GM23338 (cell line): ENCODE results near the gene GJB5. TPM values are rescaled to one million over a fixed set of nuclear protein-coding genes. Genes with fewer than 3 reads are reported as not detected.

ENCODE experiments used
- ATAC-seq: fragments of 200-7000 bp; cut with Tn5 transposase; 3 replicates; pipeline ENCODE4 v1.9.1; 2020
- DNase-seq: peaks from one replicate; pipeline ENCODE4 v3.0.0-alpha.2; 2015; ENCODE audit warnings: low spot score
- H2AFZ ChIP-seq: fragments of 200-600 bp; sonication (generic); 2 replicates; pipeline ENCODE4 v1.8.0; 2016; ENCODE audit warnings: antibody characterized with exemption, mild to moderate bottlenecking, moderate library complexity
- H3F3A ChIP-seq: fragments of 200-600 bp; sonication (generic); replicated peaks from 2 replicates; pipeline ENCODE4 v1.8.0; 2017; ENCODE audit warnings: antibody characterized with exemption, mixed run types, low read depth
- H3K27ac ChIP-seq: fragments of 200-600 bp; sonication (generic); 2 replicates; pipeline ENCODE4 v1.6.1; 2016; ENCODE audit warnings: low read depth
- H3K27me3 ChIP-seq: fragments of 200-600 bp; sonication (generic); 2 replicates; pipeline ENCODE4 v1.8.0; 2016; ENCODE audit warnings: mild to moderate bottlenecking, mixed run types, moderate library complexity; ENCODE audit not compliant: insufficient read depth
- H3K36me3 ChIP-seq: fragments of 200-600 bp; sonication (generic); 2 replicates; pipeline ENCODE4 v1.8.0; 2016; ENCODE audit warnings: mild to moderate bottlenecking; ENCODE audit not compliant: insufficient read depth
- H3K4me1 ChIP-seq: fragments of 200-600 bp; sonication (generic); 2 replicates; pipeline ENCODE4 v1.8.0; 2016; ENCODE audit warnings: mild to moderate bottlenecking, moderate library complexity; ENCODE audit not compliant: insufficient read depth
- H3K4me2 ChIP-seq: fragments of 200-600 bp; sonication (generic); 2 replicates; pipeline ENCODE4 v1.7.1; 2017; ENCODE audit warnings: mixed run types
- H3K4me3 ChIP-seq: fragments of 200-600 bp; sonication (generic); 2 replicates; pipeline ENCODE4 v1.6.1; 2016; ENCODE audit warnings: mixed run types
- H3K79me2 ChIP-seq: fragments of 200-600 bp; sonication (generic); replicated peaks from 2 replicates; pipeline ENCODE4 v1.8.0; 2017; ENCODE audit warnings: mild to moderate bottlenecking; ENCODE audit not compliant: insufficient read depth
- H3K9me2 ChIP-seq: fragments of 200-600 bp; sonication (generic); 2 replicates; pipeline ENCODE4 v1.8.0; 2017; ENCODE audit not compliant: insufficient read depth
- H4K20me1 ChIP-seq: fragments of 200-600 bp; sonication (generic); replicated peaks from 2 replicates; pipeline ENCODE4 v1.8.0; 2017; ENCODE audit warnings: mild to moderate bottlenecking; ENCODE audit not compliant: insufficient read depth
- H3K27ac Mint-ChIP-seq: 2 replicates; pipeline ENCODE4 v1.8.0; 2020; ENCODE audit warnings: inconsistent platforms, mild to moderate bottlenecking, moderate library complexity, mixed read lengths
- H3K27me3 Mint-ChIP-seq: 3 replicates; pipeline ENCODE4 v1.8.0; 2022; ENCODE audit warnings: low read depth, mild to moderate bottlenecking, moderate library complexity, mixed read lengths, inconsistent platforms; ENCODE audit not compliant: insufficient read depth, poor library complexity
- H3K36me3 Mint-ChIP-seq: 3 replicates; pipeline ENCODE4 v1.8.0; 2021; ENCODE audit warnings: low read depth, mild to moderate bottlenecking, inconsistent platforms, moderate library complexity, mixed read lengths
- H3K4me1 Mint-ChIP-seq: 3 replicates; pipeline ENCODE4 v1.8.0; 2020; ENCODE audit warnings: mild to moderate bottlenecking, inconsistent platforms, mixed read lengths
- H3K4me3 Mint-ChIP-seq: 3 replicates; pipeline ENCODE4 v1.8.0; 2021; ENCODE audit warnings: moderate library complexity, mild to moderate bottlenecking, inconsistent platforms, mixed read lengths
- H3K9me3 Mint-ChIP-seq: 3 replicates; pipeline ENCODE4 v1.8.0; 2020; ENCODE audit warnings: moderate library complexity, mild to moderate bottlenecking, inconsistent platforms, mixed read lengths
- CREB1 ChIP-seq: fragments of 250-450 bp; sonication (Bioruptor Pico); IDR thresholded peaks from 2 replicates; pipeline ENCODE4 v1.5.0; 2020; ENCODE audit warnings: low read depth, mild to moderate bottlenecking, moderate library complexity
- CTCF ChIP-seq, 2 experiments: fragments of 200-600 bp in 1 of 2; sonication (generic) in 1 of 2; conservative IDR thresholded peaks; 2 replicates each; pipeline versions ENCODE4 v1.5.1 to v1.6.1; 2016 to 2017; ENCODE audit warnings: antibody characterized with exemption in 2 of 2, low read depth in 2 of 2, mild to moderate bottlenecking in 2 of 2, moderate library complexity in 1 of 2
- ETS1 ChIP-seq: IDR thresholded peaks from 2 replicates; pipeline ENCODE4 v1.6.1; 2016; ENCODE audit warnings: antibody characterized with exemption
- EZH2 ChIP-seq: fragments of 200-600 bp; sonication (generic); IDR thresholded peaks from one replicate; pipeline ENCODE4 v1.8.0; 2017; ENCODE audit warnings: antibody characterized with exemption, mild to moderate bottlenecking, low read depth; ENCODE audit not compliant: unreplicated experiment
- EZH2phosphoT487 ChIP-seq: fragments of 200-600 bp; sonication (generic); IDR thresholded peaks from one replicate; pipeline ENCODE4 v1.8.1; 2018; ENCODE audit warnings: antibody characterized with exemption; ENCODE audit not compliant: unreplicated experiment
- JUNB ChIP-seq: IDR thresholded peaks from one replicate; pipeline ENCODE4 v1.6.1; 2016; ENCODE audit warnings: antibody characterized with exemption; ENCODE audit not compliant: unreplicated experiment
- NANOG ChIP-seq: IDR thresholded peaks from 2 replicates; pipeline ENCODE4 v1.6.1; 2016; ENCODE audit warnings: antibody characterized with exemption, borderline replicate concordance
- POLR2AphosphoS5 ChIP-seq: IDR thresholded peaks from 2 replicates; pipeline ENCODE4 v1.6.1; 2016; ENCODE audit warnings: antibody characterized with exemption, low read depth
- REST ChIP-seq: IDR thresholded peaks from one replicate; pipeline ENCODE4 v1.6.1; 2018; ENCODE audit warnings: antibody characterized with exemption; ENCODE audit not compliant: unreplicated experiment
- STAT1 ChIP-seq: IDR thresholded peaks from one replicate; pipeline ENCODE4 v1.6.1; 2016; ENCODE audit warnings: antibody characterized with exemption; ENCODE audit not compliant: unreplicated experiment
- ZNF114 ChIP-seq: fragments of 250-450 bp; sonication (Bioruptor Pico); IDR thresholded peaks from 2 replicates; pipeline ENCODE4 v1.5.0; 2020; ENCODE audit warnings: mild to moderate bottlenecking, moderate library complexity
- ZNF331 ChIP-seq: fragments of 250-450 bp; sonication (Bioruptor Pico); IDR thresholded peaks from 2 replicates; pipeline ENCODE4 v1.5.0; 2020; ENCODE audit warnings: low read depth, mild to moderate bottlenecking, moderate library complexity
- ZNF462 ChIP-seq: fragments of 250-450 bp; sonication (Bioruptor Pico); IDR thresholded peaks from 2 replicates; pipeline ENCODE4 v1.5.0; 2020; ENCODE audit warnings: mild to moderate bottlenecking, moderate library complexity
- polyA plus RNA-seq: library from polyadenylated mRNA; unstranded; fragments of >200 nt; fragmentation: Nextera tagmentation; extraction: Ambion mirVana; gene quantifications from 2 replicates; pipeline ENCODE4 v1.2.1, GENCODE V29; 2016
- total RNA-seq: library from RNA; depleted of rRNA; stranded (reverse); fragments of >200 nt; shearing (Covaris generic); gene quantifications from 2 replicates; pipeline ENCODE4 v1.2.3, GENCODE V29; 2014

Gene GJB5
- total and polyA plus RNA-seq, 2 experiments from 2014 or later, result 1.4 TPM; not detected in 1

- peaks cover 37% of the 10 kb centered on the region for H3K27me3 ChIP-seq
Observed at GRCh38 chr1:34780528-34780927, 25.7 kb downstream of the GJB5 start.

More at GRCh38 chr1:34780528-34780927, 25.7 kb downstream of the GJB5 start:
- Histone ChIP-seq H4K20me1 (no peaks in the 10 kb centered on the region), H3K36me3 (no peaks in the 10 kb centered on the region), H3K4me1 (peaks cover 4% of the 10 kb centered on the region), H2AFZ (no peak overlapping the region), H3F3A (no peaks in the 10 kb centered on the region), H3K79me2 (no peaks in the 10 kb centered on the region), H3K27ac (no peak overlapping the region), H3K4me3 (peak overlapping the region; percentile 85), H3K9me2 (no peaks in the 10 kb centered on the region), H3K4me2 (peak overlapping the region; percentile 93)
- TF ChIP-seq REST (no peak), CREB1 (CRISPR knock-in tag) (no peak), ZNF114 (no peak), ETS1 (no peak), JUNB (no peak), CTCF (conservative IDR thresholded peaks at IDR 0.05; ENCODE audit: low read depth in 2 of 2) (no peak), POLR2AphosphoS5 (no peak), EZH2 (no peak), STAT1 (no peak), EZH2phosphoT487 (no peak), NANOG (no peak), ZNF331 (CRISPR knock-in tag) (no peak), ZNF462 (no peak)
- Mint-ChIP-seq H3K36me3 (no peaks in the 10 kb centered on the region), H3K27ac (no peak overlapping the region), H3K4me1 (peaks cover 7% of the 10 kb centered on the region), H3K27me3 (peaks cover 26% of the 10 kb centered on the region), H3K9me3 (no peaks in the 10 kb centered on the region), H3K4me3 (peak overlapping the region; percentile 68)
- DNase-seq (no peak), ATAC-seq (no peak)
